ENCODE measurements around the gene PER1. TPM values are rescaled to one million over a fixed set of nuclear protein-coding genes. Genes with fewer than 3 reads are reported as not detected.

Gene PER1
- total and polyA plus RNA-seq, 7 donors: 48.9 to 278 (median 145) TPM

DNA sequence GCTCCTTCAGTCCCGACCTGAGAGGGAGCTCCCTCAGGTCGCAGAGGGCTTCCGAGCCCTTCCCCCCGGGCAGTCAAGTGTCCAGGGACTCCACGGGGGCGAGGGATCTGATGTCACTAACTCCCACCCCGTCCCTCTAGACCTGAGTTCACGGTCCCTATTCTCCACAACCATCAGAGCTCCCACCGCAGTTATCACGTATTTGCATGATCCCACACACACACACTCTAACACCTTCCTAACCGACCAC, 3.7 kb upstream of the PER1 start:
- no peaks in the 10 kb centered on the region for H3K27me3 ChIP-seq (ENCODE audit: insufficient read depth in 3 of 3, low read length in 2 of 3)
- intact Hi-C loops (cut with DNase I): loop anchor here in 1 of 2 donors (2.0 kb wide), 1 partner anchor 35 kb away; no protein-coding TSS in a partner anchor
- peak in 1 of 2 donors; percentile 60 for DNase-seq
- 0 to 1% (median 0%) methylated on average over 11 of the region's 11 CpGs for WGBS, 3 donors
- no peaks in the 10 kb centered on the region for H3K9me3 ChIP-seq
- peak overlapping the region; percentile 100 for H3K27ac ChIP-seq
- peak overlapping the region; percentile 97 for H3K4me3 ChIP-seq
- TF ChIP-seq, protein P1, sequence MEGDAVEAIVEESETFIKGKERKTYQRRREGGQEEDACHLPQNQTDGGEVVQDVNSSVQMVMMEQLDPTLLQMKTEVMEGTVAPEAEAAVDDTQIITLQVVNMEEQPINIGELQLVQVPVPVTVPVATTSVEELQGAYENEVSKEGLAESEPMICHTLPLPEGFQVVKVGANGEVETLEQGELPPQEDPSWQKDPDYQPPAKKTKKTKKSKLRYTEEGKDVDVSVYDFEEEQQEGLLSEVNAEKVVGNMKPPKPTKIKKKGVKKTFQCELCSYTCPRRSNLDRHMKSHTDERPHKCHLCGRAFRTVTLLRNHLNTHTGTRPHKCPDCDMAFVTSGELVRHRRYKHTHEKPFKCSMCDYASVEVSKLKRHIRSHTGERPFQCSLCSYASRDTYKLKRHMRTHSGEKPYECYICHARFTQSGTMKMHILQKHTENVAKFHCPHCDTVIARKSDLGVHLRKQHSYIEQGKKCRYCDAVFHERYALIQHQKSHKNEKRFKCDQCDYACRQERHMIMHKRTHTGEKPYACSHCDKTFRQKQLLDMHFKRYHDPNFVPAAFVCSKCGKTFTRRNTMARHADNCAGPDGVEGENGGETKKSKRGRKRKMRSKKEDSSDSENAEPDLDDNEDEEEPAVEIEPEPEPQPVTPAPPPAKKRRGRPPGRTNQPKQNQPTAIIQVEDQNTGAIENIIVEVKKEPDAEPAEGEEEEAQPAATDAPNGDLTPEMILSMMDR (IDR thresholded peaks at IDR 0.05): no peak
- H3K4me1 ChIP-seq: peaks cover 27% of the 10 kb centered on the region
- peaks cover 0 to 25% of the 10 kb centered on the region in 2 donors for H3K36me3 ChIP-seq (ENCODE audit: insufficient read depth in 1 of 2, low read depth in 1 of 2)
- no peak for ATAC-seq

DNA sequence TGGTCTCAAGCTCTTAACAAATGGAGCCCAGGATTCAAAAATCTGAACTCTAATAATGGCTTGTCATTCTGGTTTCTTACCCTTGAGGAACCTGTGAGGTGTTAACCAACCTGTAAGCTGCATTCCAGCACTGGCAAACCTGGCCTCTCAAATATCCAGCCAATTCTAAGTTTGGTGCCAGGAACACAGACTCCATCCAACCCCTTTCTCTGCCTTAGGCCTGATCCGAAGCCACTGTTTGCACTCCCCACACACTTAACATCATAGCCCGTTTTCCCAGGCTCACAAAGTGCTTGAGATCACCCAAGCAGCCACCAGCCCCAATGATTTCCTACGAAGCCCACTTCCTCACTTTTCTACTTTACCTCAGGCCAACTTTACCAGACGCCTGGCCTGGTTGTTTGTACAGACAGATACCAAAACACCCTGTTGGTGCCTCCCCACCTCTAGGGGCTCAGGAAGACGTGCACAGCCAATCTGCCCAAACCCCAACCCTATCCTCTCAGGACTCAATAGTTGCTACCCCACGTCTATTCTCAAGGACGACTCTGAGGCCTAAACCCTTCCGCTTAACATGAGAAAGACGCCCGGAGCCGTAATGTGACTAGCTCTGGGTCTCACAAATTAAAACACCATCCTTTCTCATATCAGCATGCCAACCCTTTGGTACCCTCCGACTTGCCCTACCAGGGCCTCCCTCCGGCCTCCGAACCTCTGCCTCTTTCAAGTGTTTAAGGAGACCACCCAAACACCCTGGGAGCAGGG, 3.2 kb upstream of the PER1 start:
- Histone ChIP-seq H3K4me1 (peaks cover 29% of the 10 kb centered on the region), H3K36me3 (ENCODE audit: insufficient read depth in 1 of 2, low read depth in 1 of 2) (peaks cover 0 to 25% of the 10 kb centered on the region in 2 donors), H3K27me3 (ENCODE audit: insufficient read depth in 3 of 3, low read length in 2 of 3) (no peaks in the 10 kb centered on the region), H3K27ac (peak overlapping the region; percentile 100), H3K4me3 (peak overlapping the region; percentile 97), H3K9me3 (no peaks in the 10 kb centered on the region)
- intact Hi-C loops (cut with DNase I): no loop called here
- no peak for DNase-seq
- no peak for ATAC-seq
- 4 to 11% (median 4%) methylated on average over 14 of the region's 14 CpGs for WGBS, 3 donors
- TF ChIP-seq, protein P1 (IDR thresholded peaks at IDR 0.05): no peak

DNA sequence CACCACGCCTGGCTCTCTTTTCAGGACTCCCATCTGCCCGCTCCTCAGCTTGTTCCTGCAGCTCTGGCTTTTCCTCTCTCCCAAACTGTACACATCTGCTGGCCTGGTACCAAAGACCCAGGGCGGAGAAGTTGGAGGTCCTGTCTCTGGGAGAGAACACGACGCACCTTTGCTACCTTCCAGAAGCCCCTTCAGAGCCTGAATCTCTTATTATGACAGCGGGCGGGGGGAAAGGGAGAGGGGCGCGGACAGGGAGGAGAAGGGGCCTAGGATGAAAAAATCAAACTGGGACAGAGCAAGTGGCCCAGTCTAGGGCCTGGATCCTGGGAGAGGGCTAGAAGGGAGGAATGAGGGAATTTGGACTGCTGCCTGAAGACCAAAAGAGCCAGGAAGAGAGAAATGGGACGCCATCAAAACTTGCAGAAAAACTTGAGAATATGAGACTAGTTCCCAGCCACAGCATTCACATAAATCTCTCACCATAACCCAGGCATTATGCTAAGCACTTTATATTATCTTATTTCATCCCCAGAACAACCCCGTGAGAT, 2.5 kb upstream of the PER1 start:
- H3K4me1 ChIP-seq: peaks cover 36% of the 10 kb centered on the region
- H3K4me3 ChIP-seq: peak overlapping the region; percentile 97
- no peaks in the 10 kb centered on the region for H3K27me3 ChIP-seq (ENCODE audit: insufficient read depth in 3 of 3, low read length in 2 of 3)
- no peak for ATAC-seq
- peaks cover 0 to 25% of the 10 kb centered on the region in 2 donors for H3K36me3 ChIP-seq (ENCODE audit: insufficient read depth in 1 of 2, low read depth in 1 of 2)
- H3K27ac ChIP-seq: peak overlapping the region; percentile 100
- 0 to 9% (median 7%) methylated on average over 11 of the region's 11 CpGs for WGBS, 3 donors
- intact Hi-C loops (cut with DNase I): no loop called here
- TF ChIP-seq, protein P1 (IDR thresholded peaks at IDR 0.05): no peak
- H3K9me3 ChIP-seq: no peaks in the 10 kb centered on the region
- DNase-seq: no peak

DNA sequence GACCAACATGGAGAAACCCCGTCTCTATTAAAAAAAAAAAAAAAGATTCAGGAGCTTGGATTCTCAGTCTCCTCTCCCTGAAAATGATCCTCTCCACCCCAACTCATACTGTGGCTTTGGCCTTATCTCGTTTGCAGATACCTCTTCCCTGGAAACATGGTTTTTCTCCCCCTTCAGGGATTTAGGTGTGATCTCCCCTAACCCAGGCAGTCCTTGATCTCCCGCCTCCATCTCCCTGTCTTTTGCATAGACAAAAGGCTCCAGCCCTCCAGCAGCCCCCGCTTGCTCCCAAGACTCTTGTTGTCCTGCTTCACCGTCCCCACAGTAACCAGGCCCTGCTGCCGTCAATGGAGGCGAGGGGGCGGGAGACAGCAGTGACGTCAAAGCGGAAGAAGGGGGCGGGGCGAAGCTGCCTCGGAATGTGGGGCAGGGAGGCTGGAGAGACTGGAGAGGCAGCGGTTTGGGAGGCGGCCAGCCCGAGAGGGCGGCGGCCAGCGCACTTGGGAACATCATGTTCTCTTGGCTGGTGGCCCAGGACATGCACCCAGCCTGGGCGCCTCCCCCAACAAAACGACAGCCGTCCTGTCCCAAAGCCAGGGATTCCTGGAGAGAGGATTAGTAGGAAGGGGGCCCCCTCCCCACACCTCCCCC, 1.9 kb upstream of the PER1 start:
- Histone ChIP-seq H3K36me3 (ENCODE audit: insufficient read depth in 1 of 2, low read depth in 1 of 2) (peaks cover 5 to 25% of the 10 kb centered on the region in 2 donors), H3K9me3 (no peaks in the 10 kb centered on the region), H3K27ac (peak overlapping the region; percentile 100), H3K4me3 (peak overlapping the region; percentile 97), H3K4me1 (peaks cover 42% of the 10 kb centered on the region), H3K27me3 (ENCODE audit: insufficient read depth in 3 of 3, low read length in 2 of 3) (no peaks in the 10 kb centered on the region)
- 1 to 2% (median 1%) methylated on average over 21 to 22 of the region's 22 CpGs for WGBS, 3 donors
- ATAC-seq (peak; percentile 44 to 54 (median 52)), DNase-seq (peak; percentile 100)
- TF ChIP-seq, protein P1 (IDR thresholded peaks at IDR 0.05): no peak
- intact Hi-C loops (cut with DNase I): loop anchor here in 1 of 2 donors (2.0 kb wide), 1 partner anchor 15 kb away; no protein-coding TSS in a partner anchor
